Kasumi-1 (cell line): Measurements from ENCODE around the gene CERS6.
"Not testable (repeated sequence)": the region's sequence is repeated elsewhere in the genome, so short reads cannot be mapped to it uniquely, and the experiment has no call there.

Experiments used
- DNase-seq, 2 experiments: peaks; one replicate each; lab custom pipeline; 2025; lab: John Stamatoyannopoulos, UW

CERS6 gene

DNA sequence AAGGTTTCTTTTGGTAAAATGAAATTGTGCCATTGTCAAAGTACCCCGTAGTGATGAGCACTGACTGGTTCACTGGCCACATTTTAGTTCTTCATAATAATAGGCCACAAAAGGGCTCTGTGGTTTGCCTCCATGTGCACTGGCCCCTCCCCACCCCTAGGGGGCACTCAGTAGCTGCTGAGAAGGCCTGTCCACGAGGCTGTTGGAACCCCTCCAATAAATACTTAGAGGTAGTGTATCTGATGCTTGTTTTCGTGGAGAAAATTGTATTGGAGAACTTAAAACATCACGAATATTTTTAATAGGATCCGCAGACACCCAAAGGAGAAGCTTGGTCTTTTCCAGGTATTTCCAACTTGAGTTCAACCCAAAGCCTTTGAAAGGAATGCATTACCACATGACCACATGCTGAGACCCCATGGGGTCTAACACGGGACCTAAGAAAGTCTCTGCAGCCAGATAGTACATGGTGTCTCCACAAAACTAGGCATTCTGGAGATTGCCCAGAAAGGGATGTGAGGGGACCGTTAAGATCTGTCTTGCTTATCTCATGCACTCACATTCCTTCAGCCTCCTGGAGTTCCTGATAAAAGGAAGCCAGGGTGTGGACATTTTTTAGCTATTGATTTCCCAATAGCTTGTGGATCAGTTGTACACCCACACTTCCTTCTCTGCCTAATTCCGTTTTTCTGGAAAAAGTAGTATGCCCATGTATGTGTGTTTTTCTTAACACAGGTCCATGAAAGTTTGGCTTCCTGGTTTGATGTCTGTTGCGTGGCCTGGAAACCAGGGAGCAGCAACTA is 317.8 kb downstream of the CERS6 start:
- peak; percentile 78 to 79 for DNase-seq

DNA sequence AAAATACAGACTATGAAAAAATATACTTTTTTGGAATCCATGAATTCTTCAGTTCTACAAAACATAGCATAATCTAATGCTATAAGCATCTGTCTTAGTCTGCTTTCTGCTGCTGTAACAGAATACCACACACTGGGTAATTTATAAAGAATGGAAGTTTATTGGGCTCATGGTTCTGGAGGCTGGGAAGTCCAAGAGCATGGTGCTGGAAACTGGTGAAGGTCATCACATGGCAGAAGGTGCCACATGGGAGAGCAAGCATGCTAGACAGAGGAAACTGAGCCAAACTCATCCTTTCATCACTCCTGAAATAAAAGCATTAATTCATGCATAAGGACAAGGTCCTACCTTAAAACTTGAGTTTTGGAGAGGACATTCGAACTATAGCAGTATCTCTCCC is 319.8 kb downstream of the CERS6 start:
- DNase-seq: no peak

DNA sequence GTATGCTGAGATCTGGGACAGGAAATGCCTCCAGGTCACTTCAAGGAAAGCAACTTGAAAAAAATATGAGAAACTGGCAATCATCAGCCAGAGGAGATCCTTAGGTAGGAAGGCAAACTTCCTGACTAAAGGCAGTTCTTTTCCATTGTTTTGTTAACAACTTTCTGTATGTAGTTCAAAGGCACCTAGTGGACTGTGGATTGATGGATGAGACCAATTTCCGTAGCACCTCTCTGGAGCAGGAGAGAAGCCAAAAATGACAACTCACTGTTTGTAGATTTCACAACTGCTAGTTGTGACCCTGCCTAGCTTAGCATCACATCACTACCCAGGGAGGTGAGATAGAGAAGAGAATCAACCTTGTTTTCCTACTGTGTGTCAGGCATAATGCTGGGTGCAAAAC is 324.6 kb downstream of the CERS6 start:
- no peak for DNase-seq

DNA sequence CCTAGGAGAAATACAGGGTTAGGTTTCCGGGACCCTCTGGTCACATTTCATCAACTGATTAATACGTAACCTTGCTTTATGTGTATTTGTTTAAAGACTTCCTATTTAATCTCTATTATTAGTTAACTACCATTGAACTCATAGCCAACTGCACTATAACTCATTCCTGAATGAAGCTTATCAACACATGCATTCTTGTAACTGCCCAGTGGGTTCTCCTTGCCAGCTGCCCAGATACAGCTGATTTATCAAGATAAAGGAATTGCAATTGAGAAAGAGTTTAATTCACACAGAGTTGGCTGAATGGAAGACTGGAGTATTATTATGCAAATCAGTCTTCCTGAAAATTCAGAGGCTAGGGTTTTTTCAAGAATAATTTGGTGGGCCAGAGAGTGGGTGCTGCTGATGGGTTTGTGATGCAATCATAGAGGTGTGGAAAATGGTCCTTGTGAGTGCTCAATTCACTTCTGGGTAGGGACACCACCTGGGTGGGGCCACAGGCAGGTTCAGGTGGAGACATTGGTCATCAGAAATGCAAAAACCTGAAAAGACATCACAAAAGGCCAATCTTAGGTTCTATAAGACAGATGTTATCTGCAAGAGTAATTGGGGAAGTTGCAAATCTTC is 325.2 kb downstream of the CERS6 start:
- DNase-seq: no peak

DNA sequence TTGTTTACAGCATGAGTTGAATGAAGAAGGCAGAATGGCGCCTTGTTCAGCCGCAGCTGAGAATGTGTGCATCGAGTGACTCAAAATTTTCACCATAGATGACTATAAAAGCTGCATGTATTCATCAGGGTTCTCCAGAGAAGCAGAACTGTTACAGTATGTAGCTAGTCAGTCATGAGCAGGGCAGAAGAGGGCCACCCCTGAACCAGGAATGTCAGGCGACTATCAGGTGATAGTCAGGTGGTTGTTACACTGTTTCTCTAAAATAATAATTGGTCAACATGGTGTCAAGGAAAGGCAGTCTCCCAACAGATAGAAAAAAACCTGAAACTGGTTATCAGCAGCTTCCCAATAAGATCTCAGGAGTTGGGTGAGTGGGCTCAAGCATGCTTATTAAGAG is 326.2 kb downstream of the CERS6 start:
- DNase-seq: no peak

DNA sequence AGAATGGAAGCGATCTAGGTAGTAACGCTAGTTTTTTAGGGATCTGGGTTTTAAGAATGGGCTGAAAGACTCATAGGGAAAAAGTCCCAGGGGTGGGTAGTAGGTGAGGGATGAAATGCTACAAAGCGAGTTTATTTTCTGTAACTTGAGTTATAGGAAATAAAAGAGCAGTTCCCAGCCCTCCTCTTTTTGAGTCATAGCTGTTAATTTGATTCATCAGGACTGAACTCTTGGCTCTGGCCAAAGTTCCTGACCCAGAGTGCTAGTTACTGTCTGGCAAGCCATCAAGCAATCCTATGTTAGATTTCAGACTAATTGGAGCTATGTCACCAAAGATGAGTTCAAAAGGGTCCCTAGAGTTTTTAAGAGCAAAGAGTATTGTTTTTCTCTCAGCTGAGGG is 328.9 kb downstream of the CERS6 start:
- DNase-seq: no peak

DNA sequence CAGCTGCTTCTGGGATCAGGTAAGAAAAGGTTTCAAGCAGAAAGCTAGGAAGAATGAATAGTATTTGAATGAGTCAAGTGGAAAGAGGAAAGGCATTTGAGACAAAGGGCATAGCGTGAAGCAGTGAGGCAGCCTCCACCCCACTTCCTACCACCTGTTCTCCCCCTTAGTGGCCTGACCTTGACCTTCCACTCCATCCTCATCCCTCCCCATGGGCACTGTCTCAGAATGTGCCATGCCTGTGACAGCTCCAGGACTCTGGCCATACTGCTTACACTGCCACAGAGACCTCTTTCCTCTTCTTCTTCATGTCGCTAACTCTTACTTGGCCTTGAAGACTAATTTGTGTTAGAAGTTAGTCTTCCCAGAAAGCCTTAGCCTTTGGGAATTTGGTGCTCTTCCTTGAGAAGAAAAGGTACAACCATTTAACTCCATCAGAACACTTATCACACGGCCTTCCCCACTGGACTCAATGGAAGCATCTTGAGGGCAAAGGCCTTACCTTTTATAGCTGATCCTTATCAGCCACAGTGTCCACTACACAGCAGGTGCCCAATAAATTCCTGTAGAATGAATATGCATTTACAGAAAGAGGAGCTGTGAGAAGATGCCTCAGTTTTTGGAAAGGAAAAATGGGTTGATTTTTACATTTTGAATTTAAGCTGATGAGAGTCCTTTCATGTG is 331.2 kb downstream of the CERS6 start:
- DNase-seq: no peak

DNA sequence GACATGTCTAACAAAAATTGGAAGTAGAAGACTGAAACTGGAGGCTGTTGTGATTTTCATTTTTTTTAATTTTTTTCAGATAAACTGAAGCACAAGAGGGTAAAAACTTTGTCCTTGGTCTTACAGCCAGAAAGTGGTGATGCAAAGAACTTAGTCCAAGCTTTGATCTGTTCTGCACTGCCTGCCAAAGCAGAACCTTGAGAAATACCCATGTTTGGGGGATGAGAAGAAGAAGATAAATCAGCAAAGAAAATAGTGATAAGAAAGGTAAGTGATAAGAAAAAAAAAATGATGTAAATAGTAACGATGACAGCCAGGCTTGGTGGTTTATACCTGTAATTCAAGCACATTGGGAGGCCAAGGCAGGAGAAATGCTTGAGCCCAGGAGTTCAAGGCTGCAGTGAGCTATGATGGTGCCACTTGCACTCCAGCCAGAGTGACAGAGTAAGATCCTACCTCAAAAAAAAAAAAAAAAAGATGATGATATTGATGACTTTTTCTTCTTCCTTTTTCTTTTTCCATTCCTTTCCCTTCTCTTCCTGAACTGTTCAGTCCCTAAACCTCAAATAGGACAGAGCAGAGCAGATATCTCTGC is 331.8 kb downstream of the CERS6 start:
- no peak for DNase-seq

DNA sequence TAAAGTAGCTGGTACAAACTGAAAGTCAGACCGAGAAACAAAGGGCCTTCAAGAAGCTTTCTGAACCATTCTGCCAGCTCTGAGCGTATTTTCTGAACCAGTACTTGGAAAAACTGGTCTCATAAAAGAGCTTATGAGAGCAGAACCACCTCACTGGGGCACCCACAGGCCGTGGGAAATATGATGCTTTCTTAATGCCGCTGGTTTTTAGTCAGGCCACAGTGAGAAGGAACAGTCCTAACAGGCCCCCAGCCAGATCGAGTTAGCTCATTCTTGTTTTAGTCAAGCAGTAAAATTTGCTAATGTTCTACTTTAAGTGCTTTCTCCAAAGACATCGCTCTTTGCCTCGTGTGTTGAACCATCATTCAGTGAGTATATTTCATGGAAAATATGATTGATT is 333.7 kb downstream of the CERS6 start:
- DNase-seq: no peak

DNA sequence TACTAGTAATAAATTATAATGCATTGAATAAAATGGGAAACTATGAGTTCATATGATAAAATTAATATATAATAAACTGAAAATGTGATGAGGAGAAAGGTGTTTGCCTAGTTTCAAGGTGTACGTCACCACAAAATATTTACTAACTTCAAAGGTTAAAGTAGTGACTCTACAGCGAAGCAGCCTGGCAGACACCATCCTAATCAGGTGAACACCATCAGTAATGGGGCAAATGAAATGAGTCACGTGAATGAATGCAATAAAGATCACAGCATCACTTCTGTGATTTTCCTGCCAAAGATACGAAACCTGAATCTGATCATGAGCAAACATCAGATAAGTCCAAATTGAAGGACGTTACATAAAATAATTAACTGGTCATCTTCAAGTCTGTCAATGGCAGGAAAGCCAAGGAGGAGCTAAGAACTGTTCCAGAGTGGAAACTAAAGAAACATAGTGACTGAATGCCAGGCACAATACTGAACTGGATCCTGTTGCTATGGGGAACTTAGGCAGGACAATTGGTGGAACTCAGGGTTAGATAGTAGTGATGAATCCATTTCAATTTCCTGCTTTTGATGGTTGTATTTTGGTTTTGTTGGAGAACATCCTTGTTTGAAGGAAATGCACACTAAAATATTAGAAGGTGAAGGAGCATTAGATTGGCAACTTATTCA is 334.3 kb downstream of the CERS6 start:
- DNase-seq: no peak

DNA sequence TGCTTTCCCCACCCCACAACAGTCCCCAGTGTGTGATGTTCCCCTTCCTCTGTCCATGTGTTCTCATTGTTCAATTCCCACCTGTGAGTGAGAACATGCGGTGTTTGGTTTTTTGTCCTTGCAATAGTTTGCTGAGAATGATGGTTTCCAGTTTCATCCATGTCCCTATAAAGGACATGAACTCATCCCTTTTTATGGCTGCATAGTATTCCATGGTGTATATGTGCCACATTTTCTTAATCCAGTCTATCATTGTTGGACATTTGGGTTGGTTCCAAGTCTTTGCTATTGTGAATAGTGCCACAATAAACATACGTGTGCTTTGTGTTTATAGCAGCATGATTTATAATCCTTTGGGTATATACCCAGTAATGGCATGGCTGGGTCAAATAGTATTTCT is 335.1 kb downstream of the CERS6 start:
- DNase-seq: not testable (repeated sequence)

DNA sequence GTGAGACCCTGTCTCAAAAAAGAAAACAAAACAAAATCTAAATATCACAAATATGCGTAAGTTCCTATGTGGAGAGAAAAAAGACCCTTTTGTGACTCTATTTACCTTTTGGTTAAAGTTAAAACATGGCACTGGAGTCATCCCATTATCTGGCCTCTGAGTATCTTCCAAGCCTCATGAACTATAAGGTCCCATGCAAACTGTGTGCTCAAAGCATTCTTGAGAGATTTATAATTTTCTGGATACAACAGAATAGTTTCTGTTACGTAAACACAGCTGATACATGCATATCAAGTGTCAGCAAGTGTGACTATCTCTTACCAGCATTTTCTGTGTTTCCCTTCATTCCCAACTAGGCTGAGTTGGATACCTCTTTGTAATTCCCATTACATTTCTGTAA is 337.5 kb downstream of the CERS6 start:
- no peak for DNase-seq

DNA sequence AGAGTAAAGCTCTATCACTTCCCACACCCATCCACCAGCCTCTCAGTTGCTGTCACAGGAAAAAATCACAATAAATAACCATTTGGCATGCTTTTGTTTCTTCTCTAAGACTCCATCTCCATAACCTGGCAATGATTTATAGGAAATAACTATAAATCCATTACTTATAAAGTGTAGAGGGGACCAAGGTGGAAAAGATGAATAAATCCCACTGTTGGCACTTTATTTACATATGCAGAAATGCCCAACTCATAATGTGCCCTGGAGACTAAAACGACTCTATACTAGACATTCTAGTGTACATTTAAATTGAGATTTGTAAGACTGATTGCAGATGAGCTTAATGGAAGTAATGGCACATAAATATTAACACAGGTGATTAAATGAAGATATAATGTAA is 338.9 kb downstream of the CERS6 start:
- no peak for DNase-seq

DNA sequence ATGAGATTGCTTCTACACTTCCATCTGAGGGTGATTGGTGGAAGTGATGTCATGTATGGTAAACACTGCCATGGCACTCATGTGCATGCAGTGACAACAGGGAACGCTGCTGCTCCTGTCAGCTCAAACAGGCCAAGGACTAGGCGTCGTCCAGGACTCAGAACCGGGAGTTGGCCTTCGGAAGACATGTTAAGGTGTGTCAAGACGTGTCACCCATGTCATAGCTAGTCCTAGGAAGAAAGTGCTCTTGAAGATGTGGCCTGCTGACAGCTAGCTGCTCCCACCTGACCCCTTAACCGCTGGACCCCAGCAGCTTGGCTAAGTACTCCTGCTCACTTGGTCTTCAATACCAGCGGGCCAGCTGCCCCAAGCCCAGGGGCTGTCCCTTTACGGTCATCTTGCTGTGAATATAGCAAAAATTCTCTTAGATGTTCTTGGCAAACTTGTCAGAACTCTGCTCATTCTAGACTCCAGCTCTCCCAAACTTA is 340.1 kb downstream of the CERS6 start:
- no peak for DNase-seq

DNA sequence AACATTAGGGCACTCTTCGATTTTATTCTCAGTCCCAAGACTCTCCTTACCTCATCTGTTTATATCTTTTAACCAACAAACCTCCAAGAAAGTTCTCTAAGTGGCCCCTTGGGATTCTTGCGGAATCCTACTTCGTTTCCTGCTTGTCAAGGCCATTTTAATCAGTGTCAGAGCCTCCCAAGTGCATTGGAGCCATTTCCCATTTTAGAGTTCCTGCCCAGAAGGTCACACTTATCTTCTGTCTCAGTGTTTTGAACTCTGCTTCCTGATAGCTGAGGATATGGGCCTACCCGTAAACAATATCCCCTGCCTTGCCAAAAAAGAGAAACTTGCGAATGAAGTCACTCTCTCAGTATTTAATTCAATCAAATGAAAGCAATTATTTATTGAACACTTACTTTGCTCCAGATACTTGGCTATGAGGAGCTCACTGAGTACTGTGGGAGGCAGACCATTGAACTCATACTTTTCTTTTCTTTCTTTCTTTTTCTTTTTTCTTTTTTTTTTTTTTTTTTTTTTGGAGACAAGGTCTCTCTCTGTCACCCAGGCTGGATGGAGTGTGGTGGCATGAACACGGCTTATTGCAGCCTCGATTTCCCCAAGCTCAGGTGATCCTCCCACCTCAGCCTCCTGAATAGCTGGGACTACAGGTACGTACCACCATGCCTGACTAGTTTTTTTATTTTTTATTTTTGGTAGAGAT is 340.7 kb downstream of the CERS6 start:
- no peak for DNase-seq

DNA sequence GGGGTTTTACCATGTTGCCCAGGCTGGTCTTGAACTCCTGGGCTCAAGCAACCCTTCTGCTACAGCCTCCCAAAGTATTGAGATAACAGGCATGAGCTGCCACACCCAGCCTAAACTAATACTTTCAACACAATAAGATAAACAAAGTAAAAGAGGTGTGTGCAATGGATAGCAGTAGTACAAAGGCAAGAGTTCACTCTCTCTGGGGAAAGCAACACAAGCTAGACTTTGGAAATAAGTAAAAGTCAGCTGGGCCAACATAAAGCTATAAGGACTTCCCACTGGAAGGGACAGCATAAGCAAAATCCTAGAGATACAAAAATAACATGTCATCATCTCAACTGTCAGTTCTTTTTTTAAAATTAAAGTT is 341.2 kb downstream of the CERS6 start:
- no peak for DNase-seq

DNA sequence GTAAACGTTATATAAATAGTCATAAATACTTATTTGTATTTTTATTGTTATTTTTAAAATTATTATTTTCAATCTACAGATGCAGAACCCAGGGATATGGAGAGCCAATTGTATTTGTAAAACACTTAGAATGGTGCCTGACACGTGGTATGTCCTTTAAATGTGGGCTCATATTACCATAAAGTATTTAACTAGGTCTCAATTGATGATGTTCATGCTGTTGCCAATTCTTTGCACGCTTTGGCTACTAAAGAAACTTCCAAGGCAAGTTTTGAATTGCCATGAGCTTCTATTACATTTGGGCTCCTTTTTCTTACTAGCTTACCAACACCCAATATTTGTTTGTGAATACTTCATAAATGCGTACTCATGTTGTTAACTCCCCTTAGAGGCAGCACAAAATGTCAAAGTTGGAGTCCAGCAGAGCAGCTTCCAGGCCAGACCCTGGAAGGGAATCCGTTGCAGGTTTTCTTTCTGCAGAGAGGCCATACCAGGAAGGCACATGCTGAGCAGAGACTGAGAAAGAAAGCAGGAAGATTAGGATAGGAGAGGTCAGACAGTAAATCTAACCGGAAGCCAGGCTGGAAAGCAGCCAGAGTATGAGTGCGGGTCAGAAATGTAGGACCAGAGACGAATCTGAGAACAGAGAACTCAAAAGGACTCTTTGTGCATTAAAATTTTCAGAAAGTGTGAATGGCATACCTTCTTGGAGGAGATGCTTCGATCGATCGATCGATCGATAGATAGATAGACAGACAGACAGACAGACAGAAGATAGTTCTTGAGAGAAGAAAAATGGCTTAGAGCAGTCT is 342.2 kb downstream of the CERS6 start:
- DNase-seq: no peak

DNA sequence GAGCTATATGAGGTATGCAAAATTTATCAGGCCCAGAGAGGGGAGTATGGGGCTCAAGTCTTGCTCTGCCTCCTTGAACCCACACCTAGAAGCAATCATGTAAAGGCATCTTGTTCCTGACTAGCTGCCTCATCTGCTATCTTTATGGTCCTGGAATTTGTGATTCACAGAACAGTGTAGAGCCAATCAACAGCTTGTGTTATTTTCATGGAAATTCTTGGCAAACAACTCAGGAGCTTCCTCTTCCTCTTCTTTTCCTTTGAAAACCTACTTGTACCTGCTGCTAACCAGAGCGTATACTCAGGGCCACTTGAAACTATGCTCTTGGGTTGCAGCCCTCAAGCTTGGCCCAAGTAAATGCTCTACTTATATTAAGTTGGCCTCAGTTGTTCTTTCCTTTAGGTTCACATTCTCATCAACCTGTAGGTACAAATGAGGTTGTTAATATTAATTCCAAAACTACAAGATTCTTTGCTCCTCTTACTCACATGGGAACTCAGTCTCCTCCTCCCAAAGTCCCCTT is 342.9 kb downstream of the CERS6 start:
- DNase-seq: no peak

DNA sequence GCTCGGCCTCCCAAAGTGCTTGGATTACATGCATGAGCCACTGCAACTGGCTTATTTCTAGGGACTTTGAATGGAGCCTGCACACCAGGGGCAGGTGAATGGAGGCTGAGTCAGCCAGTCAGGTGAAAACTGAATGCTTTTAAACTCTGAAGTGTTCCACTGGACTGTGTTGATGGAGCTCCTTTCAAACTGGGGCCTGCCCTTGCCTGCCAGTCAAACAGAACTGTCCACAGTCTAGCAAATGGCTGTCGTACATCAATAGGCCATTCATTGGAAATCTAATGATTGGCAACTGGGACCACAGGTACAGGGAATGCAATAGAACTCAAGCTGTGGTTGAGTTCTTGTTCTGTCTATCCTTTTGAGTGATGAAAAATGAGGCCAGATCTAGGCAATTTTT is 345.4 kb downstream of the CERS6 start:
- no peak for DNase-seq
